ENCODE measurements around the gene CSMD2.

Gene CSMD2

GRCh38 chr1:33721301-33721815, 443.7 kb downstream of the CSMD2 start:
- TF ChIP-seq FOXP2 (optimal IDR thresholded peaks at IDR 0.05; ENCODE audit: borderline replicate concordance, extremely low read depth, extremely low read length, insufficient read depth), result no peak
- no peak for TF ChIP-seq SIN3A (IDR thresholded peaks at IDR 0.05; ENCODE audit: borderline replicate concordance, insufficient read depth, low read length)
- no peak for TF ChIP-seq REST (IDR thresholded peaks at IDR 0.05; ENCODE audit: insufficient read depth in 1 of 2, low read depth in 2 of 2, low read length in 2 of 2)
- no peak for TF ChIP-seq TAF1 (IDR thresholded peaks at IDR 0.05; ENCODE audit: borderline replicate concordance, insufficient read depth, low read length)
- TF ChIP-seq POLR2AphosphoS5 (IDR thresholded peaks at IDR 0.05; ENCODE audit: low read depth, low read length), result no peak

DNA sequence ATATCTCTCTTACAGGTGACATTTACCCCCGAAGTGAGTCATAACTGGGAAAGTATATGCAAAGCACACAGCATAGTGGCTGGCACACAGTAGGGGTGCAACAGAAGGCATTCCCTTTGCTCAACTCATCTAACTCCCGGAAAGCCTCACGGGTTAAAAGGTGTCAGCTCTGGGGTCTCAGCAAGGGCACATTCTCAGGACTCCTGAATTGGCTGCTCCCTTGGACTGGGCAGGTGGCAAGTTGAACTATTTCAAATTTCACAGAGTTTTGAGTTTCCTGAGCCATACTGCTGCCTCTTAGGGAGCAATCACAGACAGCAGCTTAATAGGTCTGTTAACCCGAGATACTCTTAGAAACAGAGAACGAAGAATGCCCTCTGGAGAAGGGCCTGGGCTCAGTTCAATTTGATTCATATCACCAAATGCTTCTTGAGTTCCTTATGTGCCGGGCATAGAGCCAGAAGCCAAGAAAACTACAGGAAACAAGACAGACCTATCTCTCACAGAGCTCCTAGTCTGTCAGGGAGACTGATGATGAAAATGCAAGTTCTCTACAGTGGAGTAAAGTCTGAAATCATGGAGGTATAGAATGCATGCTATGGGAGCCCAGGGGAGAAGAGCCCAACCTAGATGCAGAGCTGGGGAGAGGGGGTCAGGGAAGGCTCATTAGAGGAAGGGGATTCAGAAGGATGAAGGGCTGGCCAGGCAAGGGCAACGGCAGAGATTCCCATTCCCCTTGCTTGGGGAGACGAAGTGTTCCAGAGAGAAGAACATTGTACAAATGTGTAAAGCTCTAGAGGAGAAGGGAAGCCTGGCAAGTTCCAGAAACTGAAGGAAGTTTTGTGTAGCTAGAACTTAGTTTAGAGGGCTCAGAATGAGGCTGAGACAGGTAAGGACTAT, 445.0 kb downstream of the CSMD2 start:
- TF ChIP-seq SIN3A (IDR thresholded peaks at IDR 0.05; ENCODE audit: borderline replicate concordance, insufficient read depth, low read length) (no peak), TAF1 (IDR thresholded peaks at IDR 0.05; ENCODE audit: borderline replicate concordance, insufficient read depth, low read length) (no peak), REST (IDR thresholded peaks at IDR 0.05; ENCODE audit: insufficient read depth in 1 of 2, low read depth in 2 of 2, low read length in 2 of 2) (no peak), POLR2AphosphoS5 (IDR thresholded peaks at IDR 0.05; ENCODE audit: low read depth, low read length) (no peak), FOXP2 (optimal IDR thresholded peaks at IDR 0.05; ENCODE audit: borderline replicate concordance, extremely low read depth, extremely low read length, insufficient read depth) (no peak)

- TF ChIP-seq FOXP2 (optimal IDR thresholded peaks at IDR 0.05; ENCODE audit: borderline replicate concordance, extremely low read depth, extremely low read length, insufficient read depth) (no peak), SIN3A (IDR thresholded peaks at IDR 0.05; ENCODE audit: borderline replicate concordance, insufficient read depth, low read length) (no peak), POLR2AphosphoS5 (IDR thresholded peaks at IDR 0.05; ENCODE audit: low read depth, low read length) (no peak), TAF1 (IDR thresholded peaks at IDR 0.05; ENCODE audit: borderline replicate concordance, insufficient read depth, low read length) (no peak), REST (IDR thresholded peaks at IDR 0.05; ENCODE audit: insufficient read depth in 1 of 2, low read depth in 2 of 2, low read length in 2 of 2) (no peak)
Measured at GRCh38 chr1:33719326-33719725, 445.7 kb downstream of the CSMD2 start.

DNA sequence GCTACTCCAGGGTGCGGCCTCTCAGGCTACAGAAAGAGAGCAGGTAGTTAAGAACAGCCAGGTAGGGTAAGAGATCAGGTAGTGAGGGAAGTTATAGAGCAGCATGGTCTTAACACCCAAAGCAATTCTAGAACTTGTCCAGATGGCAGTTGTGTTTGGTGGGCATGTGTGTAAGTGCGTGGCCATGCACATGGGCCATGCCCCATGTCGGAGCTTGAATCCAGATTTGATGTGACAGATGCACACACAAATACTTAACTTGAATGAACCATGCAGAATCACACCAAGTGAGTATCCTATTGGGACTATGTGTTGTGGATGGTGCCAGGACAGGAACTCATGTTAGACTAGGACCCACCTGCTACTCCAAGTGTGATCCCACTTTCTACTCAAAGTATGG, 446.8 kb downstream of the CSMD2 start:
- no peak for TF ChIP-seq TAF1 (IDR thresholded peaks at IDR 0.05; ENCODE audit: borderline replicate concordance, insufficient read depth, low read length)
- TF ChIP-seq SIN3A (IDR thresholded peaks at IDR 0.05; ENCODE audit: borderline replicate concordance, insufficient read depth, low read length), result no peak
- TF ChIP-seq REST (IDR thresholded peaks at IDR 0.05; ENCODE audit: insufficient read depth in 1 of 2, low read depth in 2 of 2, low read length in 2 of 2), result no peak
- no peak for TF ChIP-seq POLR2AphosphoS5 (IDR thresholded peaks at IDR 0.05; ENCODE audit: low read depth, low read length)
- TF ChIP-seq FOXP2 (optimal IDR thresholded peaks at IDR 0.05; ENCODE audit: borderline replicate concordance, extremely low read depth, extremely low read length, insufficient read depth), result no peak

All from PFSK-1 (cell line).